Measurements from ENCODE around the gene BNIP5.
"Not testable (repeated sequence)": the region's sequence is repeated elsewhere in the genome, so short reads cannot be mapped to it uniquely, and the experiment has no call there.

Gene BNIP5

DNA sequence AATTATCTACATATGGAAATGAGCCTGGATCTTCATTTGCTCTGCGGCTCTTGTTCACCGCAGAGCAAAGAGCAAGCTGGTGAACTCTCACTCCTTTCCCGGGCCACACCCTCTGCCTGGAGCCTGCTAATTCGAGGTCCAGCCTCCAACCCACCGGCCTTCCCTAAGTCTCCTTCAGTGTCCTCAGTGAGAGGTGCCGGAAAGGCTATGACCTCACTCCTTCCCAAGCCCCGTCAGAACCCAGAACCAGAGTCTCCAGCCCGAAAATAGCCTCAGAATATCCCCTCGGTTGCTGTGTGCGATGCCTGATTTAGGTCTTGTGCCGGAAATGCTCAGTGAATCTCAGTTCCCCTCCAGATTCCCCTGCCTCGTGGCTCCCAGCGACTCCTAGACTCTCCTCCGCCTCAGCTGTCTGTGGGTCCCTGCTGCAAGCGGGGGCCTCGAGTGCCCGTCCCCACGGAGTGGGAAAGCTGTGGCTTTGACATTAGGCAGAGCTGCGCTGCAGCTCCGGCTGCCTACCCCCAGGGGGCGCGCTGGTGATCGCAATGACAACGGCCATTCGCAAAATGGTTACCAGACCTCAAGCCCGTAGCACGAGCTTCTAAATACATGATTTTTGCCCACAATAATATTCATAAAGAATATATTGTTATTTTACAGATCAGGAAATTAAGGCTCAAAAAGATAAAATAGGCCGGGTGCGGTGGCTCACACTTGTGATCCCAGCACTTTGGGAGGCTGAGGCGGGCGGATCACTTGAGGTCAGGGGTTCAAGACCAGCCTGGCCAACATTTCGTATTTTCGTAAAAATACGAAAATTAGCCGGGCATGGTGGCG is 4.1 kb upstream of the BNIP5 start:
- no peak for FAIRE-seq

DNA sequence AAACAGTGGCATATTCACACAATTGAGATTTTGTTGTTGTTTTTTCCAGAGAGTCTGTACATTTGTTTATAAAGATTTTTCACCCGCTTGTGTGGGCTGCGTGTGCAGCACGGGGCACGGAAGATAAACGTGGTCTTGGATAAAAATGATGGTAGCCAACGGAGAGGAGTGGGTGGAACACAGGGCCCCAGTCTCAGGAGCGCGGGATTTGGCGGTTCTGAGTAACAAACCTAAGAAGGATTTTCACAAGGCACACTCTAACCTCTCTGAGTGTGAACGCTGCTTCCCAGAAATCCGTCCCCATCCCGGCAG is 3.6 kb upstream of the BNIP5 start:
- no peak for FAIRE-seq

DNA sequence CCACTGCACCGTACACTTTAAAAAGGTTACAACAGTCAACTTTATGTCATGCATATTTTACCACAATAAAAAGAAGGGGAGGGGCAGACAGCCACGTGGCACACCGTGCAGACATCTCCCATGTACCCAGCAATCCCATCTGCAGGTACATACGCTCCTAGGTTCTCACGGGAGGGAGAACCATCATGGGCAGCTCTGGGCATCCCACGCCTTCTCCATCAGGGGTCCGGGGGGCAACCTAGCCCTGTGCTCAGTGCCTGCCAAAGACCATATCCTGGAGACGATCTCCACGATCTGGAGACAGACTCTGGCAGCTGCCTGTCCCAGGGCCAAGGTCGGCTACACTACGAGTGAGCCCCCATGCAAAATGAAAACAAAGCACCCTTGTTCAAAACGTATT is 2.5 kb upstream of the BNIP5 start:
- FAIRE-seq = no peak

DNA sequence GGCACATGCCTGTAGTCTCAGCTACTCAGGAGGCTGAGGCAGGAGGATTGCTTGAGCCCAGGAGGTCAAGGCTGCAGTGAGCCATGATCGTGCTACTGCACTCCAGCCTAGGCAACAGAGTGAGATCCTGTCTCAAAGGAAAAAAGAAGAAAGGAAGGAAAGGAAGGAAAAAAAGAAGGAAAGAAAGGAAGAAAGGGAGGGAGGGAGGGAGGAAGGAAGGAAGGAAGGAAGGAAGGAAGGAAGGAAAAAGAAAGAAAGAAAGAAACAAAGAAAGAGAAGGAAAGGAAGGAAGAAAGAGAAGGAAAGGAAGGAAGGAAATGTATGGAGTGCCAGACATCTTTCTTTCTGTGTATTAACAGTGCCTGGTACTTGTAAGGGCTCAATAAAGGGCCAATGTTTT is 1.5 kb upstream of the BNIP5 start:
- not testable (repeated sequence) for FAIRE-seq

DNA sequence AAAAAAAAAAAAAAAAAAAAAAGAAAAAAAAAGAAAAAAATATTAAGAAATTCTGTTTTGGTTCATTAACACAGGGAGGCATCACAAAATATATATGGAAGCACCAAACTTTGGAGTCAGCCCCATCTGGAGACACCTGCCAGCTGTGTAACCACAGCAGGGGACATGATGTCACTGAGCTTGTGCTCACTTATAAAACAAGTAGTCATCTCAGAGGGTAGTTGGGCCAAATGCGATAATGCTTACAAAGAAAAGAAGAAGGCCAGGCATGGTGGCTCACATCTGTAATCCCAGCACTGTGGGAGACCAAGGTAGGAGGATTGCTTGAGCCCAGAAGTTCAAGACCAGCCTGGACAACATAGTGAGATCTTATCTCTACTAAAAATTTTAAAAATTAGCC is 1.1 kb upstream of the BNIP5 start:
- no peak for FAIRE-seq

DNA sequence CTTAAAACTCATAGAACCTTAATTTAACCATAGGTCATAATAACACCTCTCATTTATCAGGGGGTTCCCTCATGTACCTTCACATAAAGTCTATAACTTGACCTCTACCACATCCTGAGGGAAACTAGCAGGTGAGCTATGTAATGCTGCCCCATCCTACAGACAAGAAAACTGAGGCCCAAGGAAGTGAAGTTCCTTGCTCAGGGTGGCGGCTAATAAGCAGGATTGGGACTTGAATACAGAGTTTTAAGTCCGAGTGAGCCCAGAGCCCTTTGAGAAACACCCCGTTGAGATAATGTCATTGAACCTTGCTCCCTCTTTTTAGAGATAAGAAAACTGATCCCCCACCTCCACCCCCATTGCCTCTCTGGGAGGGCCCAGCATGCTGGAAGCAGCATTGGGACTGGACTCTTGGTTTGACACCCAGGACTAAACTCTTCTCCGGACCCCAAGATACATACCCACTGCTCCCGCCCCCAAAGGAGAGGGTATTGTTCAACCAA is 429 bp downstream of the BNIP5 start:
- FAIRE-seq = no peak

DNA sequence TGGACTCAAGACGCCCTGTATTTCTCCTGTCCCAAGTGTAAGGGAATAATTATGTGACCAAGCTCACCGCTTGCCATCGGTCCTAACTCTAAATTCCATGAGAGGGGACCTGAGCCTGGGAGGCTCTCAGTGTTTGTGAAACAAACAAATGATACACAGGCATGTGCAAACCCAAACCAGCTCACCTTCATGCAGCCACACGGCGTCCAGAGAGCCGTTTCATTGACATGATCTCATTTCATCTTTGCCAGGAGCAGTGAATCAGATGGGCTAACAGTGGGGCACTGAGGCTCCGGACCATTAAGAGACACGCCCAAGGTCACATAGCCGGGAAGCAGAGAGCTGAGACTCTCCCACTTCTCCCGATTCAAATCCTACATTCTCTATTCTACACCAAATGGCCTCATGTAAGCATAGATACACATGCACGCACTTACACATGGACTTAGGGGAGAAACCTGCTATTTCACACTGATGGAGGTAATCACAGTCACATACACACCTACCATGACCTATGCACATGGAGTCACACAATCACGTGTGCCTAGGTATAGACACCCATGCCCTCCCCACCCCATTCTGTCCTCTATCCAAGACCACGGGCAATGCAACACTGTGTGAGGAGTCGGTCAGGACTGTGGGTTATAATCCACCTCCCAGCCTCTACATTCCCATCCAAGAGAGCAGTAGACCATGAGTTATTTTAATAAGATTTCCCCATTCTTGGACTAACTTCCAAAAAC is 1.1 kb downstream of the BNIP5 start:
- no peak for FAIRE-seq

DNA sequence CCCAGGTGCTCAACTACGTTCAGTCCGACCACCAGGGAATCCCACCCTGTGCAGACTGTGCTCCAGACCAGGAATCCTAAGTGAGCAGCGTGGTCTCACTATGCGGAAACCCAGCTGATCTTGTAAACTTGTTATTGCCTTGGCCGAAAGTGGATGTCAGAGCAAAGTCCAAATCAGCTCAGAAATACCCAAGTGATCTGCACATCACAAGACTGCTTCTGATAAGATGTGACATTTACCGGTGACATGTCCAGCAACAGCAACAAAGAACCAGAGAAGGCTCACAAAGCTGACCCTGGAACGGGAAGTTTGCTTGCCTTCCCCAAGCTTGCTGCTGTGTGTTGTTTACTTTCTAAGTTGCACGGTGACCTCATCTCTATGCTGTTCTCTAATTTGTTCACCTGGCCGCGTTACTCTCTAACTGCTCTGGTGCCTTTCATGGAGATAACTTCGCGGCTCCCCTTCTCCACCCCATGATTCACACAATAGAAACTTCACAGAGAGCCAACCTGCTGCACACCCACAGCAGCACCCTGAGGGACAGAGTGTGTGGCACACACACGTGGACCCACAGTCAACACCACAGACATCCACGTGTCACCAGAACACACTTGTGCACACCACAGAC is 1.7 kb downstream of the BNIP5 start:
- FAIRE-seq = no peak

DNA sequence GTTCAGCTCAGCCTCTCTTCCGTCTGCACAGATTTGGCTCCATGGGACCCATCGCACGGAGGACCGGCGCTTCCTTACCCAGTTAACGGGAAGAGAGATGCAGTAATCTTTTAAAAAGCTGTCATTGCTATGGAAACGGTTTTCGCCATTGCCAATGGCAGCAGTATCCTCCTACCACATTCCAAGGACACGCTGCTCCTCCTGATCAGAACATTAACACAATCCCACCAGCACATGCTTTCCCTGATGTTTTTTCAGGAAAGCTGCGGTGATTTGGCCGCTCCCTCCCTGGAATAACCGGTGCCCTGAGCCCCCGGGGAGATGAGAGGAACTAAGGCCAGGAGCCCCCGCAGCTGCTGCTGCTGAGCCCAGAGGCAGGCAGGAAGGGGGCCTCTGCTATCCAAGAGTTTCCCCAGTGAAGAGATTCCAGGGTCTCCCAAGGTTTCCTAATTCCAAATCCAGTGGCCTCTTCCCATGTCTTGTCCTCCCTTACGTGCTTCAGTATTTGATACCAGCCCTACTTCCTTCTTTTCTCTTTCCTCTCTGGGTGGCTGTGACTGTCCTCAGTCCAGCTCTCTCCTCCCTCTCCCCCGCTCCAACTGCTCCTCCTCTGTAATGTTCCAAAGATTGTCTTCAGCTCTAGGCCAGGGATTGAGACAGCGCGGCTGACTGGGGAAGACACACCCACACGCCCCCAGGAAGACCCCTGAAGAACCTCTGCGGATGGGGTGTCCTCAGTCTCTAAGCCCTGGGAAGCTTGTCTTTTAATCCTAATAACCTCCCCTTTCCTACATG is 2.6 kb downstream of the BNIP5 start:
- FAIRE-seq = no peak

DNA sequence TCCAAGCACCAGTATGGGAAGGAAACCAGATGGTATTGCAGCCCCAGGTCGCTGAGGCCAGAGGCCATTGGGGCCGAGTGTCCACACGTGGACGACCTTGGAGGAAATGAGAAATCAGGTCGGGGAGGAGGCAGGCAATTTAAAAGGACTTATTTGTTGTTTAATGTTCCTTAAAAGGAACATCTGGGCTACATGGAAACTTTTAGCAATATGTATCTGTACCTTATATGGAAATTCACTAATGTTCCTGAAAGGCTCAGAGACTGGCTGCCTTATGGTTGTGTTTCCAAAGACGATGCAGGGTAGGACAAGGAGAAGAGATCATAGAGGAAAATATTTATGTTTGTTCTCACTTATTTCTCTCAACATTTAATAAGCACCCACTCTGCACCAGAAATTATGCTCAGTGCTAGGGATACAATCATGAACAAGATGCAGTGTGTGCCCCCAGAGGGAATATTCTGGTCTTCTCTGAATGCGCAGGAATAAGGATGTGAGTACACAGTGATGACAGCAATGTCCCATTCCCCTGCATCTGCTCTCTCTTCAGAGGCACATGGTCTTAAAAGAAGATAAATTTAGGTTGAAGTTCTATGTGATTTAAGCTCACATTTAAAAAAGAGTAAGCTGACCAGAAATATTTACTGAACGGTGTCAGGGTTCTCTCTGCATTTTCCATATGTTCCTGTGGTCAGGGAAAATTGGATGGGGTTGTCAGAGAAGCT is 3.4 kb downstream of the BNIP5 start:
- FAIRE-seq = no peak

DNA sequence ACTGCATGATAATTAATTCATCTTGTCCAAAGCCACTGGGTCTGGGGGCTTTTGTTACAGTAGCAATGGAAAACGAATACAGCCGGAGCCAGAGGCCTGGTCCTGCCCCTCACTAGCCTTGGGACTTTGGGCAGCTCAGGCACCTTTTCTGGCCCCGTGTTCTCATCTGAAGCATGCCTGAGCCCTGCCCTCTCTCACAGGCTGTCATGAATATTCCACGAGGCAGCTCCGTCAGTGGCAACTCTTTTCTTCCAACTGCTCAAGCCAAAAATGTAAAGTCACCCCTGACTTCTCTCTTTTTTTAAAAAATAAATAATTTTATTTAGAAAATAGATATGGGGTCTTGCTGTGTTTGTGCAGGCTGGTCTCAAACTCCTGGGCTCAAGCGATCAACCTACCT is 5.3 kb downstream of the BNIP5 start:
- no peak for FAIRE-seq

DNA sequence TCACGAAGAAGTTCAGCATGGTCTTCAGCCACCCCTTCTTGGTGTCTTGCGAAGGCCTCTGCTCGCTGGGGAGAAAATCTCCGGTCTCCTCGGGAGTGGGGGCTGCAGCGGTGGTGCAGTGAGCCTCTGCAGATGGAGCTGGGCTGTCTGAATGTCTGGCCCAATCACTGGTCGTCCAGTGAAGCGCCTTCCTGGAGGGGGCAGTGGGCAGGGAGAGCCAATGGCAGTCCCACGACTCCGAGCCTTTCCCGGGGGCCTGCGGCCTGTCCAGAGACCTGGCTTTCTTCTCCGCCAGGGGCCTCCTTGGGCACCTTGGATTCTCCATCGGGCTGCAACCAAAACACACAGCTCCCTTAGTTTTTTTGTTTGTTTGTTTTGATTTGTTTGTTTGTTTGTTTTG is 6.3 kb downstream of the BNIP5 start:
- FAIRE-seq = no peak

DNA sequence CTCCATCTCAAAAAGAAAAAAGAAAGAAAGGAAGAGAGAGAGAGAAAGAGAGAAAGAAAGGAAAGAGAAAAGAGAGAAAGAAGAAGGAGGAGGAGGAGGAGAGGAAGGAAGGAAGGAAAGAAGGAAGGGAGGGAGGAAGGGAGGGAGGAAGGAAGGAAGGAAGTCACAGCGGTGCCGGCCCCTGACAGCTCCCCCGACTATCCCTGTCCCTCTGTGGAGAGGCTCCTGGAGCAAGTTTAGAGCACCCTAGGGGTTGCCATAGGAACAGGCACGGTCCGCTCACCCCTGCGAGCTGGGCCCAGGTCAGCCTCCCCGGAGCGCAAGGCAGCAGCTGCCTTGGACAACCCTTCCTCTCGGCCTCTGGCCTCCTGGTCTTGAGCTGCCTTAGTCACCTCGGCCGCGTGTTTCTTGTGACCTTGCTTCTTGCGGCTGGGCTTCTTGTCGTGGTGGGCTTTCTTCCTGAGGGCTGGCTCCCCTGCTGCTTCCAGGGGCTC is 6.8 kb downstream of the BNIP5 start:
- FAIRE-seq = no peak

DNA sequence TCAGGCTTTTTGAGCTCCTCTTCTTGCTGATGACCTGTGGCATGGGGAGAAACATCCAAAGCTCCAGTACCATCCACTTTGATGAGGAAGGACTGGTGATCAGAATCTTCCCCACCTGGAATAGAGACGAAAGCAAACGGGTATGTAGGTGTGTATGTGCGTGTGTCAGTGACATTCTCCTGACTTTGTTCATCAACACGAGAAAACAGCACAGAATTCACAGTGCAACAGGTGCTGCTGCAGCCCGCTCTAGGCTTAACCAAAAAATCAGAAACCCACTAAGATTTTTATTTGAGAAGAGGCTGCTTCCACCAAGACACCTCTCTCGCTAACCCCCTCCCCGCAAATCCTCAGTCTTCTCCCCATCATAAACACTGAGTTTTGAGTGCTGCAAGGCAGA is 8.1 kb downstream of the BNIP5 start:
- FAIRE-seq = no peak

DNA sequence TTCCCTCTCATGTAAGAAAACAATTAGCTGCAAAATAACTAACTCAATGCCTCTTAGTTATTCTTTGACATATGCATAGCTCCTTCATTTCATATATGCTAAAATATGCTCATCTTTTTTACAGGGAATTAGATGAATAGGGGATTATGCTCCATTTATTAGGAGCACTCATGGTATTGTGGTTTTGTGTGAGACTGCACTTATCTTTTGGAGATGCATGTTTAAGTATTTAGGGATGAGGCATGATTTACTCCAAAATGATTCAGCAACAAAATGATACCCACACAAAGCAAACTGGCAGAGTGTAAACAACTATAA is 8.8 kb downstream of the BNIP5 start:
- no peak for FAIRE-seq

DNA sequence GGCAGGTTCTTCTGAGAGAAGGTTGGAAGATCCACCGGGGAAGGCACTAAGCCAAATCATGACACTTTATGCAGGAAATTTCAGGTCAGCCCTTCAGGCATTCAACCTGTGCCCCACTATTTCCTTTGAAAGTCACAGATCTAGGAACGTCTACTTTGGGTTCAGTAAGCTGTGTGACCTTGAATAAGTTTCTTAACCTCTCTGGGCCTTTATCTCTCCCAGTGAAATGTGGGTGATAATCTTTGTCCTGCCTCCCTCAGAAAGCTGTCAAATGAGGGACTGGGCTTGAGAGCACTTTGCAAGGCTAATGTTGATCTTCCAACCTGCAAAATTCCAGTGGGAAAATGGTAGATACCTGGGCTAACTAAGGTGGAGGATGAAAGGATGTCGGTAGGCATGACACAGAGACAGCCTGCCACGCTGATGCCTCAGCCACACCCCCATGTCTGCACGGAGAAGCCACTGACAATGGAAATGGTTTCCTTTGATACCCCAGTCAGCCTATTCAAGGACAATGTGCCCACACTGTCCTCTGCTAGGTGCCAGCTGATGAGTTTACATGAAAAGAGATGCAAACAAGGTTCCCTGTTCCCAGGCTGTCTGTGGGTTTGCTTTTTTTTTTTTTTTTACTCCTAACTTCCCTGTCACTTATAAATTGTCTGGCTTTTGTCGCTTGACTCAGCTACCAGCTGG is 9.3 kb downstream of the BNIP5 start:
- FAIRE-seq = no peak

DNA sequence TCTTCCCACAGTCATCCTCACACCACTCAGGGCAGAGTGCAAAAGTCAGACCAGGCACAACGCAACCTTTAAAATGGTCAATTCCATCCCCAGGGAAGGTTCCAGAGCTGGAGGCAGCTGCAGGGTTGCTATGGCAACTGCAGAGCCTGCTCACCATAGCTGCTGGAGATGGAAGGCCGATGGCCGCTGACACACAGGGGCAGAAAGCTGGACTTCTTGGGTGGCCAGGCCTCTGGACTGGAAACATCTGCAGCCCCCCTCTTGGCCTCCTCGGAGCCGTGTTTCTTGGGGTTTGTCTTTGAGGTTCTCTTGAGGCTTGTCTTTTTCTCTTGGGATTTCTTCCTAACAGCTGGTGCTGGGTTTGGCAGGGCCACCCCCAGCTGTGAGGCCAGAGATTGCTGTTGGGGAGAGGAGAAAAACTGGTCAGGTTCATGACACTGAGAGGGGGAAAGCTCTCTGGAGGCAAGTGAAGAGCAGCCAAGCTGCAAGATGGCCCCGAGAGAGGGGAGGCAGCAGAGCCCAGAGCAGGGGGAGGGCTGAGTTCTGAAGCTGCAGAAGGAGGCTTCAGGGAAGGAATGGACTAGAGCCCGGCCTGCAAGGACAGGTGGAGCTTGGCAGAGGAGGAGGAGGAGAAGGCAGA is 10.2 kb downstream of the BNIP5 start:
- no peak for FAIRE-seq

DNA sequence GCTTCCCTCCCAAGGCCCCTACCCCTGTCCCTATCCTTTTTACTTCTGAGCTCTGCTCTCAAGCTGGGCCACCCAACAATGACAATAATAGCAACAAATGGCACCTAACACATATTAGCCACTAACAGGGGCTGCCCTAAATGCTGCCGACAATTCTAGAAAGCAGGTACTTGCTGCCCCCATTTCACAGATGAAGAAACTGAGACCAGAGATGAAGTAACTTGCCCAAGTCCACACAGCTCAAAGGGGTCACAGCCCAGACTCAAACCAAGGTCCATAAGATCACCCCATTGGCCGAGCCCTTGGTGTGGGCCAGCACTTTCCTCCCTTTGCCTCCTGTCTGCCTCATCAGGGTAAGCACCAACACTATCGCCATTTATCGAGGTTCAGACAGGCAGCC is 12.0 kb downstream of the BNIP5 start:
- no peak for FAIRE-seq

DNA sequence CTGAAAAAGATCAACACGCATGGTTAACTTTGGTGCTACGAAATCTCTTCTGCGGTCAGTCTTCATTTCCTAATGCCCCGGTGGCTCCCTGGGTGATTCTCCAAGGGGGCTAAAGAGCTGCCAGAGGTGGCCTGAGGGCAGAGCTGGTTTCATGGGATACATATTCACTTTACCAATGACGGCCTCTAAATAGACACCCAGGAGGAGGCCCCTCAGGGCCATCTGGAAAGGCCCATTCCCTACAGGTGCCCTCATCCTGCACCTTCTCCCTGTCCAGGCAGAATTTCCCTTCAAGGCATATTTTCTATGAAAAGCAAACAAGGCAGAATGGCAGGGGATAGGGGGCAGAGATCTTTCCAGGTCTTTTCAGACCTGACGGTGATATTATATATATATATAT is 12.5 kb downstream of the BNIP5 start:
- FAIRE-seq = no peak

DNA sequence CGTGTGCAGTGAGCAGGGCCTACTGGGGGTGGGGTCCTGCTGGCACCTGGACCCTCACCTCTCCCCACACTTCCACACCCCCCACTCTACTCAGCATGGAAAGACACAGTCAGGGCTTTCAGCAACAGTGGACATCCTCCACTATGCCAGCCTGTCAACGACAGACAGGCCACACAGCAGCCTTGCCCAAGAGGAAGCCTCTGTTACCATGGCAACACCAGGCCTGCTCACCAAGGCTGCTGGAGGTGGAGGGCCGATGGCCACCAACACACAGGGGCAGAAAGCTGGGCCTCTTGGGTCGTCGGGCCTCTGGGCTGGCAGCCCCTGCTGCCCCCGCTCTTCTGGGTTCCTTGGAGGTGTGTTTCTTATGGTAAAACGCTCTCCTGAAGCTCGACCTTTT is 13.6 kb downstream of the BNIP5 start:
- no peak for FAIRE-seq

DNA sequence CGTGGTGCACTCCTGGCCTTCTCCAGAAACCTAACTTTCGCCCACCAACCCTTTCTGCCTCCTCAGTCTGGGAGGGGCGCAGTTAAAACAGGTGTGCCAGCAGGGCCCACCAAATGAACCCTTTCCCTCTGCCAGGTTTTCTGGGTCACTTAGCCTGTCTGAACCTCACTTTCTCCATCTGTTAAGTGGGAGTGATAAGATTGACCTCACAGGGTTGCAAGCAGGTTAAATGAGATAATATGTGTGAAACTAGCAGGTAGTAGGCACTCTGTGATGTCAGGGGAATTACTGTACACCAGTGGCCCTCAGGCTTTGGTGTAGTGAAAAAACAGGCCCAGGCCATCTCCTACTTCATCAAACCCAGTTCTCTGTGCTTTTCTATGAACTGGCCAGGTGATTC is 14.1 kb downstream of the BNIP5 start:
- FAIRE-seq = no peak

Data from islet of Langerhans (tissue), 1 donor.